OCI-LY1 (cell line): Measurements from ENCODE around the gene EYA2.

Source experiments
- H2AFZ ChIP-seq: fragments of 200-600 bp; sonication (generic), shearing (Covaris generic); 2 replicates; pipeline ENCODE4 v1.6.0; 2014; ENCODE audit warnings: antibody characterized with exemption, mild to moderate bottlenecking, low read length
- H3F3A ChIP-seq: fragments of 200-600 bp; sonication (generic), shearing (Covaris generic); 2 replicates; pipeline ENCODE4 v1.6.0; 2014; ENCODE audit warnings: mild to moderate bottlenecking, antibody characterized with exemption, low read length, moderate library complexity; ENCODE audit not compliant: insufficient read depth
- H3K27ac ChIP-seq: fragments of 200-600 bp; sonication (generic); 2 replicates; pipeline ENCODE4 v1.5.1; 2014; ENCODE audit warnings: low read length, mixed run types, mild to moderate bottlenecking, low read depth; ENCODE audit not compliant: poor library complexity, severe bottlenecking
- H3K27me3 ChIP-seq: fragments of 200-600 bp; sonication (generic); 2 replicates; pipeline ENCODE4 v1.6.0; 2014; ENCODE audit warnings: antibody characterized with exemption, mild to moderate bottlenecking, low read length, moderate library complexity; ENCODE audit not compliant: insufficient read depth
- H3K36me3 ChIP-seq: fragments of 200-600 bp; sonication (generic); 2 replicates; pipeline ENCODE4 v1.6.1; 2014; ENCODE audit warnings: mild to moderate bottlenecking, antibody characterized with exemption, low read length, moderate library complexity, mixed read lengths; ENCODE audit not compliant: insufficient read depth
- H3K4me1 ChIP-seq: fragments of 200-600 bp; sonication (generic); 2 replicates; pipeline ENCODE4 v1.5.1; 2014; ENCODE audit warnings: mild to moderate bottlenecking, low read length, moderate library complexity; ENCODE audit not compliant: insufficient read depth, severe bottlenecking
- H3K4me2 ChIP-seq: fragments of 200-600 bp; sonication (generic), shearing (Covaris generic); 2 replicates; pipeline ENCODE4 v1.6.1; 2014; ENCODE audit warnings: low read length
- H3K4me3 ChIP-seq: fragments of 200-600 bp; sonication (generic); 2 replicates; pipeline ENCODE4 v1.5.1; 2014; ENCODE audit warnings: low read length, low read depth, mild to moderate bottlenecking, mixed read lengths; ENCODE audit not compliant: poor library complexity, severe bottlenecking
- H3K79me2 ChIP-seq: fragments of 200-600 bp; shearing (Covaris generic); 2 replicates; pipeline ENCODE4 v1.6.1; 2016; ENCODE audit warnings: mixed run types, low read length, mixed read lengths; ENCODE audit not compliant: insufficient read depth
- H3K9ac ChIP-seq: fragments of 200-600 bp; sonication (generic), shearing (Covaris generic); 2 replicates; pipeline ENCODE4 v1.6.1; 2014; ENCODE audit warnings: mild to moderate bottlenecking, low read length, mixed read lengths
- H3K9me2 ChIP-seq: fragments of 200-600 bp; sonication (generic), shearing (Covaris generic); 2 replicates; pipeline ENCODE4 v1.6.1; 2014; ENCODE audit warnings: low read depth, mild to moderate bottlenecking, low read length, mixed read lengths
- H3K9me3 ChIP-seq: fragments of 200-600 bp; shearing (Covaris generic); 2 replicates; pipeline ENCODE4 v1.6.1; 2014; ENCODE audit warnings: low read length, mixed read lengths
- H4K20me1 ChIP-seq: fragments of 200-600 bp; sonication (generic), shearing (Covaris generic); 2 replicates; pipeline ENCODE4 v1.6.0; 2016; ENCODE audit warnings: mild to moderate bottlenecking, low read length; ENCODE audit not compliant: insufficient read depth
- CTCF ChIP-seq: fragments of 200-600 bp; sonication (generic), shearing (Covaris generic); IDR thresholded peaks from 2 replicates; pipeline ENCODE4 v1.5.1; 2017; ENCODE audit warnings: mild to moderate bottlenecking, antibody characterized with exemption, low read length, moderate library complexity, mixed read lengths
- EZH2 ChIP-seq: fragments of 200-600 bp; sonication (generic), shearing (Covaris generic); IDR thresholded peaks from 2 replicates; pipeline ENCODE4 v1.8.0; 2017; ENCODE audit warnings: borderline replicate concordance, mixed run types, mild to moderate bottlenecking, antibody characterized with exemption, low read length, moderate library complexity, mixed read lengths

The EYA2 gene

DNA sequence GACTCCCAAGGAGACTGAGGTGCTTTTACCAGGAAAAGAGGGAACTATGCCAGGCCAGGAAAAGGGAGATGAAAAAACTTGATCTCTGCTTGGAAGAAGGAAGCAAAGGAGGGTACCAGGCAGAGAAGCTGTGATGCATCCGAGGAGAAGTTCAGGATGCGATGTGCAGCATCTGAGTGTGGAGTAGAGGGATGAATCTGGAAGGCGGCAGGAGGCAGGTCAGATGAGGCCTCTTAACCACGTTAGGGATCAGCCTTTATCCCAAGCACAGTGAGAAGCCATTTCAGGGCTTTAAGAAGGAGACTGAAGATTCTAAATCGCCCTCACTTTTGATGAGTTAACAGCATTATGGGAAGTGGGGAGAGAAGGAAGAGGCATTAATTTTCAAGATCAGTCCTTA lies 44.9 kb upstream of the EYA2 start:
- no peak overlapping the region for H2AFZ ChIP-seq
- H3K27ac ChIP-seq, result no peak overlapping the region
- no peaks in the 10 kb centered on the region for H3K4me1 ChIP-seq
- TF ChIP-seq CTCF (no peak), EZH2 (no peak)
- H3F3A ChIP-seq, result no peaks in the 10 kb centered on the region
- no peaks in the 10 kb centered on the region for H3K36me3 ChIP-seq
- H3K27me3 ChIP-seq, result no peaks in the 10 kb centered on the region
- no peak overlapping the region for H3K4me2 ChIP-seq
- H4K20me1 ChIP-seq, result no peaks in the 10 kb centered on the region
- H3K9me2 ChIP-seq, result no peaks in the 10 kb centered on the region
- no peak overlapping the region for H3K9ac ChIP-seq
- H3K9me3 ChIP-seq, result no peaks in the 10 kb centered on the region
- no peak overlapping the region for H3K4me3 ChIP-seq
- no peaks in the 10 kb centered on the region for H3K79me2 ChIP-seq

DNA sequence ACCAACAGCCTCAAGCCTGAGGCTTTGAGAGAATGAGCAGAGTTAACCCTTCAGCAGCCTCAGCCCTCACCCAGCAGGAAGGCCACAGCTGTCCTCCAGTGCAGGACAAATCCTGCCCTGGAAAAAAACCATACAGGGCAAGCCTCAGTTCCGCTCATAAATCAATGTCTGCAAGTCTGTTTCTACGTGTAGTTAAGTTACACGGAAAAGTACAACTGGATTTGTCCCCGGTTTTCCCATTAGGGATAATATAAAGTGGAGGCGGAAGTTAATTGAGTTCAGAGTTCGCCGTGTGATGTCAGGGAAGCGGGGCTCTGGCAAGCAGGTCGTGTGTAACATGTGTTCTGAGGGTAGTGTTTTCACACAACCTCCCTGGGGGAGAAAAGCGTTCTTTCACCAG lies 44.2 kb upstream of the EYA2 start:
- no peaks in the 10 kb centered on the region for H3K27me3 ChIP-seq
- H4K20me1 ChIP-seq, result no peaks in the 10 kb centered on the region
- no peak overlapping the region for H2AFZ ChIP-seq
- no peaks in the 10 kb centered on the region for H3K9me2 ChIP-seq
- no peak overlapping the region for H3K9ac ChIP-seq
- no peaks in the 10 kb centered on the region for H3F3A ChIP-seq
- no peak overlapping the region for H3K4me2 ChIP-seq
- no peaks in the 10 kb centered on the region for H3K79me2 ChIP-seq
- no peaks in the 10 kb centered on the region for H3K4me1 ChIP-seq
- H3K36me3 ChIP-seq, result no peaks in the 10 kb centered on the region
- no peak overlapping the region for H3K27ac ChIP-seq
- H3K4me3 ChIP-seq, result no peak overlapping the region
- H3K9me3 ChIP-seq, result no peaks in the 10 kb centered on the region
- no peak for TF ChIP-seq EZH2
- no peak for TF ChIP-seq CTCF

GRCh38 chr20:46850896-46851295 lies 43.7 kb upstream of the EYA2 start:
- no peak overlapping the region for H3K4me3 ChIP-seq
- H3K9me2 ChIP-seq, result no peaks in the 10 kb centered on the region
- H3K4me1 ChIP-seq, result no peaks in the 10 kb centered on the region
- H4K20me1 ChIP-seq, result no peaks in the 10 kb centered on the region
- no peak overlapping the region for H2AFZ ChIP-seq
- no peaks in the 10 kb centered on the region for H3K79me2 ChIP-seq
- H3K9me3 ChIP-seq, result no peaks in the 10 kb centered on the region
- H3K27me3 ChIP-seq, result no peaks in the 10 kb centered on the region
- no peak overlapping the region for H3K4me2 ChIP-seq
- TF ChIP-seq EZH2 (no peak), CTCF (no peak)
- no peak overlapping the region for H3K27ac ChIP-seq
- no peaks in the 10 kb centered on the region for H3K36me3 ChIP-seq
- H3K9ac ChIP-seq, result no peak overlapping the region
- no peaks in the 10 kb centered on the region for H3F3A ChIP-seq
